ENCODE data around the gene PTPN11. TPM values are rescaled to one million over a fixed set of nuclear protein-coding genes. Genes with fewer than 3 reads are reported as not detected.

Gene PTPN11
- total RNA-seq, 2 donors from 2014 or later, result 61.0 to 61.3 TPM

- 26% methylated on average over 28 of the region's 34 CpGs for WGBS
- H3K4me1 ChIP-seq (replicated peaks), result no peaks in the 10 kb centered on the region
- H3K9me3 ChIP-seq, result no peaks in the 10 kb centered on the region
- no peak for DNase-seq (ENCODE audit: low spot score)
- H3K27ac ChIP-seq, result peak overlapping the region; percentile 75 to 85
- intact Hi-C loops (cut with DNase I), result loop anchor here (5.0 kb wide), 1 partner anchor 184 kb away; no protein-coding TSS in a partner anchor
- TF ChIP-seq CTCF (IDR thresholded peaks at IDR 0.05) (no peak), POLR2AphosphoS5 (IDR thresholded peaks at IDR 0.05) (no peak), POLR2A (IDR thresholded peaks at IDR 0.05) (no peak)
- H3K36me3 ChIP-seq, result no peaks in the 10 kb centered on the region
- H3K4me3 ChIP-seq, result peak overlapping the region; percentile 95
- no peaks in the 10 kb centered on the region for H3K27me3 ChIP-seq (replicated peaks; ENCODE audit: insufficient read depth)
Observed at GRCh38 chr12:112380663-112381405, 37.9 kb upstream of the PTPN11 start.

GRCh38 chr12:112381406-112381882, 37.3 kb upstream of the PTPN11 start:
- intact Hi-C loops (cut with DNase I), result loop anchor here (5.0 kb wide), 1 partner anchor 184 kb away; no protein-coding TSS in a partner anchor
- no peak for TF ChIP-seq POLR2AphosphoS5 (IDR thresholded peaks at IDR 0.05)
- no peak for TF ChIP-seq POLR2A (IDR thresholded peaks at IDR 0.05)
- TF ChIP-seq CTCF (IDR thresholded peaks at IDR 0.05), result no peak
- under 1% methylated on average over 14 of the region's 33 CpGs for WGBS

GRCh38 chr12:112381883-112382796, 36.6 kb upstream of the PTPN11 start, which contains the start of gene HECTD4:
HECTD4 (minus strand) TSS chr12:112382431; CDS start chr12:112382128, 303 bp downstream.
- WGBS, result under 1% methylated on average over 75 of the region's 106 CpGs
- TF ChIP-seq POLR2AphosphoS5 (IDR thresholded peaks at IDR 0.05), result peak; percentile 78
- TF ChIP-seq CTCF (IDR thresholded peaks at IDR 0.05), result peak in 1 of 4 experiments; percentile 20
- peak; percentile 93 for TF ChIP-seq POLR2A (IDR thresholded peaks at IDR 0.05)

More at GRCh38 chr12:112381406-112381882, 37.3 kb upstream of the PTPN11 start:
- Histone ChIP-seq H3K36me3 (no peaks in the 10 kb centered on the region), H3K27ac (peak overlapping the region; percentile 75 to 85), H3K4me1 (replicated peaks) (no peaks in the 10 kb centered on the region), H3K27me3 (replicated peaks; ENCODE audit: insufficient read depth) (no peaks in the 10 kb centered on the region), H3K9me3 (no peaks in the 10 kb centered on the region), H3K4me3 (peak overlapping the region; percentile 95)
- DNase-seq (ENCODE audit: low spot score), result peak; percentile 20

GRCh38 chr12:112382866-112383265, 35.9 kb upstream of the PTPN11 start:
- no peaks in the 10 kb centered on the region for H3K36me3 ChIP-seq
- H3K27ac ChIP-seq, result peak overlapping the region; percentile 75 to 85
- H3K4me1 ChIP-seq (replicated peaks), result no peaks in the 10 kb centered on the region
- no peaks in the 10 kb centered on the region for H3K27me3 ChIP-seq (replicated peaks; ENCODE audit: insufficient read depth)
- 93% methylated on average over 11 of the region's 11 CpGs for WGBS
- H3K9me3 ChIP-seq, result no peaks in the 10 kb centered on the region
- H3K4me3 ChIP-seq, result peak overlapping the region; percentile 95
- DNase-seq (ENCODE audit: low spot score), result no peak
- TF ChIP-seq POLR2AphosphoS5 (IDR thresholded peaks at IDR 0.05), result no peak
- TF ChIP-seq CTCF (IDR thresholded peaks at IDR 0.05), result no peak
- TF ChIP-seq POLR2A (IDR thresholded peaks at IDR 0.05), result no peak
- intact Hi-C loops (cut with DNase I), result loop anchor here (5.0 kb wide), 1 partner anchor 186 kb away; no protein-coding TSS in a partner anchor

More at GRCh38 chr12:112381883-112382796, 36.6 kb upstream of the PTPN11 start, which contains the start of gene HECTD4:
- H3K27me3 ChIP-seq (replicated peaks; ENCODE audit: insufficient read depth), result no peaks in the 10 kb centered on the region
- intact Hi-C loops (cut with DNase I), result loop anchor here (5.0 kb wide), 1 partner anchor 185 kb away; no protein-coding TSS in a partner anchor
- H3K27ac ChIP-seq, result peak within 1 kb of the TSS; percentile 75 to 85
- DNase-seq (ENCODE audit: low spot score), result peak; percentile 94
- no peaks in the 10 kb centered on the region for H3K4me1 ChIP-seq (replicated peaks)
- H3K9me3 ChIP-seq, result no peaks in the 10 kb centered on the region
- no peaks in the 10 kb centered on the region for H3K36me3 ChIP-seq
- peak within 1 kb of the TSS; percentile 95 for H3K4me3 ChIP-seq

Measured in prostate gland (tissue), 2 donors.